Aorta (tissue), 5 donors: ENCODE results near the gene MOB3B. TPM values are rescaled to one million over a fixed set of nuclear protein-coding genes. Genes with fewer than 3 reads are reported as not detected.

Experiments
- ATAC-seq: fragments of 200-7000 bp; cut with Tn5 transposase; one replicate; pipeline ENCODE4 v1.9.1; 2022; ENCODE audit warnings: moderate library complexity; ENCODE audit not compliant: low FRiP score
- DNase-seq, 2 donors: peaks; one replicate each; pipeline ENCODE4 v3.0.0-alpha.2; 2020
- H3K27ac ChIP-seq, 2 donors: one replicate each; pipeline ENCODE4 v1.5.1; 2013; ENCODE audit warnings: low read length in 2 of 2, mild to moderate bottlenecking in 2 of 2, moderate library complexity in 2 of 2, control low read depth in 1 of 2, inconsistent platforms in 1 of 2, low read depth in 1 of 2
- H3K27me3 ChIP-seq, 2 donors: one replicate each; pipeline ENCODE4 v1.6.1; 2013; ENCODE audit warnings: control low read depth in 1 of 2, low read length in 1 of 2, mild to moderate bottlenecking in 1 of 2, moderate library complexity in 1 of 2; ENCODE audit not compliant: insufficient read depth in 2 of 2, control insufficient read depth in 1 of 2
- H3K36me3 ChIP-seq, 2 donors: one replicate each; pipeline ENCODE4 v1.6.1; 2013; ENCODE audit warnings: control low read depth in 1 of 2, low read length in 1 of 2, mild to moderate bottlenecking in 1 of 2; ENCODE audit not compliant: insufficient read depth in 2 of 2, control insufficient read depth in 1 of 2
- H3K4me1 ChIP-seq, 2 donors: one replicate each; pipeline ENCODE4 v1.6.1; 2013; ENCODE audit warnings: low read length in 2 of 2, control low read depth in 1 of 2, mild to moderate bottlenecking in 1 of 2, moderate library complexity in 1 of 2; ENCODE audit not compliant: insufficient read depth in 2 of 2, control insufficient read depth in 1 of 2
- H3K4me3 ChIP-seq, 2 donors: one replicate each; pipeline ENCODE4 v1.5.1; 2013; ENCODE audit warnings: low read length in 2 of 2, control low read depth in 1 of 2, mild to moderate bottlenecking in 1 of 2
- H3K9me3 ChIP-seq: one replicate; pipeline ENCODE4 v1.6.1; 2013; ENCODE audit warnings: mild to moderate bottlenecking, low read length; ENCODE audit not compliant: control insufficient read depth
- WGBS, 2 donors: extraction: QIAGEN DNeasy Blood & Tissue Kit; methylation state at CpG; one replicate each; pipeline ENCODE4 v1.1.7; 2013; 5-methylcytosine and 5-hydroxymethylcytosine counted together
- intact Hi-C, 2 donors: fragments of 100-400 bp; cut with DNase I; formaldehyde crosslinking; loops; one replicate each; pipeline versions ENCODE4 v1.14.2 to v1.15.0; 2022
- polyA plus RNA-seq, 2 donors: library from polyadenylated mRNA; stranded (reverse); fragments of 200-250 nt; gene quantifications; one replicate each; pipeline ENCODE4 v1.2.3, GENCODE V29; 2013
- total RNA-seq, 2 donors: library from RNA; stranded (reverse); fragmentation: NEBNext Ultra II Directional; extraction: Animal tissue kit (Norgen Biotek cat#: 25700); gene quantifications; one replicate each; pipeline ENCODE4 v1.2.1, GENCODE V29; 2021
- donor health status: healthy with polysubstance abuse.
- donor health status: Bipolar disorder and iron deficiency.
- donor health status: DM: no; HTN: no; CAD: no.
- donor health status: DM: no; HTN: no; CAD: no.
- donor health status: DM: yes; HTN: yes; CAD: no.

Gene MOB3B
- total and polyA plus RNA-seq, 4 donors = 3.0 to 9.0 (median 5.8) TPM

- H3K9me3 ChIP-seq = no peaks in the 10 kb centered on the region
- H3K27ac ChIP-seq = no peak overlapping the region
- ATAC-seq (no peak), DNase-seq (no peak)
- H3K27me3 ChIP-seq = no peaks in the 10 kb centered on the region
- no peaks in the 10 kb centered on the region for H3K4me1 ChIP-seq
- no peaks in the 10 kb centered on the region for H3K36me3 ChIP-seq
- WGBS, 2 donors = 79 to 88% methylated on average over 1 of the region's 1 CpG
- intact Hi-C loops = no loop called here
- no peak overlapping the region for H3K4me3 ChIP-seq
These were observed 151.7 kb downstream of the MOB3B start for GRCh38 chr9:27377811-27378456.

GRCh38 chr9:27377147-27377807 is 152.3 kb downstream of the MOB3B start:
- Histone ChIP-seq H3K27me3 (no peaks in the 10 kb centered on the region), H3K9me3 (no peaks in the 10 kb centered on the region), H3K36me3 (no peaks in the 10 kb centered on the region), H3K4me3 (no peak overlapping the region), H3K27ac (no peak overlapping the region), H3K4me1 (no peaks in the 10 kb centered on the region)
- ATAC-seq (no peak), DNase-seq (no peak)
- intact Hi-C loops = no loop called here
- WGBS, 2 donors = 84 to 88% methylated on average over 8 of the region's 8 CpGs

GRCh38 chr9:27373851-27374250 is 155.8 kb downstream of the MOB3B start:
- Histone ChIP-seq H3K27ac (no peak overlapping the region), H3K27me3 (no peaks in the 10 kb centered on the region), H3K36me3 (no peaks in the 10 kb centered on the region), H3K9me3 (no peaks in the 10 kb centered on the region), H3K4me1 (no peaks in the 10 kb centered on the region), H3K4me3 (no peak overlapping the region)
- DNase-seq (no peak), ATAC-seq (no peak)
- intact Hi-C loops = no loop called here
- 91% methylated on average over 4 of the region's 4 CpGs for WGBS, 2 donors

- Histone ChIP-seq H3K36me3 (no peaks in the 10 kb centered on the region), H3K9me3 (no peaks in the 10 kb centered on the region), H3K4me1 (peaks cover 0 to 7% of the 10 kb centered on the region in 2 donors), H3K27ac (no peak overlapping the region), H3K4me3 (no peak overlapping the region), H3K27me3 (no peaks in the 10 kb centered on the region)
- 97 to 100% methylated on average over 1 of the region's 1 CpG for WGBS, 2 donors
- ATAC-seq = no peak
- DNase-seq = no peak
- intact Hi-C loops = no loop called here
These were observed 157.0 kb downstream of the MOB3B start for GRCh38 chr9:27372615-27373014.

- no peaks in the 10 kb centered on the region for H3K36me3 ChIP-seq
- WGBS, 2 donors = 43 to 53% methylated on average over 5 of the region's 5 CpGs
- intact Hi-C loops = no loop called here
- H3K4me1 ChIP-seq = peaks cover 2 to 10% of the 10 kb centered on the region in 2 donors
- H3K27me3 ChIP-seq = no peaks in the 10 kb centered on the region
- no peak for ATAC-seq
- no peak overlapping the region for H3K27ac ChIP-seq
- H3K4me3 ChIP-seq = no peak overlapping the region
- no peak for DNase-seq
- no peaks in the 10 kb centered on the region for H3K9me3 ChIP-seq
These were observed 158.2 kb downstream of the MOB3B start for GRCh38 chr9:27371382-27371781.

- no peak for ATAC-seq
- 92 to 94% methylated on average over 5 of the region's 5 CpGs for WGBS, 2 donors
- no peaks in the 10 kb centered on the region for H3K9me3 ChIP-seq
- peaks cover 3 to 10% of the 10 kb centered on the region in 2 donors for H3K4me1 ChIP-seq
- H3K4me3 ChIP-seq = no peak overlapping the region
- H3K27ac ChIP-seq = no peak overlapping the region
- intact Hi-C loops = no loop called here
- H3K36me3 ChIP-seq = no peaks in the 10 kb centered on the region
- DNase-seq = no peak
- H3K27me3 ChIP-seq = no peaks in the 10 kb centered on the region
These were observed 160.0 kb downstream of the MOB3B start for GRCh38 chr9:27369591-27369990.

- Histone ChIP-seq H3K36me3 (no peaks in the 10 kb centered on the region), H3K27me3 (no peaks in the 10 kb centered on the region), H3K27ac (no peak overlapping the region), H3K4me3 (no peak overlapping the region), H3K9me3 (no peaks in the 10 kb centered on the region), H3K4me1 (peaks cover 3 to 10% of the 10 kb centered on the region in 2 donors)
- intact Hi-C loops = no loop called here
- ATAC-seq = peak; percentile 62
- WGBS, 2 donors = 24 to 32% methylated on average over 7 of the region's 7 CpGs
- no peak for DNase-seq
These were observed 161.2 kb downstream of the MOB3B start for GRCh38 chr9:27368316-27368985.

GRCh38 chr9:27367921-27368315 is 161.7 kb downstream of the MOB3B start:
- Histone ChIP-seq H3K27me3 (no peaks in the 10 kb centered on the region), H3K4me3 (no peak overlapping the region), H3K9me3 (no peaks in the 10 kb centered on the region), H3K36me3 (no peaks in the 10 kb centered on the region), H3K27ac (no peak overlapping the region), H3K4me1 (peaks cover 3 to 10% of the 10 kb centered on the region in 2 donors)
- DNase-seq = no peak
- 12 to 15% methylated on average over 3 of the region's 3 CpGs for WGBS, 2 donors
- intact Hi-C loops = no loop called here
- ATAC-seq = peak; percentile 12
